Measurements from ENCODE around the gene TSPAN3.
A peak's percentile ranks its signal among the peaks of the same experiment; 100 is the strongest.

The TSPAN3 gene

DNA sequence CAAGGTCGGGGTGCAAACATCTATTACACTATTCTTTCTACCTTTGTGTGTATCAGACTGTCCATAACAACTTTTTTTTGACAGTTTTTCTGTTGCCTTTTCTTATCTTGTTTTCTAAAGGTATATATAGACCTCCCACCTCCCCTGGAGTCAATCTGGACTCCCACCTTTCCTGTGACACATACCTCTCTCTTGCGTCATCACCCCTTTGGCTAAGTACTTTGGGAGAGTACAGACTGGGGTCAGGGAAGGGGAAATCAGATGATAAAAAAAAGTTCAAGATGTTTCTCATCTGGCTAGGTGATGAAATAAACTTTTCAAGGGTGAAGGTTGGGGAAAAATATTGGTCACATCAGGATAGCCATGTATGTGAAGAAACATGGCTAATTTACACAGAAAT lies 17.2 kb downstream of the TSPAN3 start:
- DNase-seq (ENCODE audit: low spot score) = no peak

DNA sequence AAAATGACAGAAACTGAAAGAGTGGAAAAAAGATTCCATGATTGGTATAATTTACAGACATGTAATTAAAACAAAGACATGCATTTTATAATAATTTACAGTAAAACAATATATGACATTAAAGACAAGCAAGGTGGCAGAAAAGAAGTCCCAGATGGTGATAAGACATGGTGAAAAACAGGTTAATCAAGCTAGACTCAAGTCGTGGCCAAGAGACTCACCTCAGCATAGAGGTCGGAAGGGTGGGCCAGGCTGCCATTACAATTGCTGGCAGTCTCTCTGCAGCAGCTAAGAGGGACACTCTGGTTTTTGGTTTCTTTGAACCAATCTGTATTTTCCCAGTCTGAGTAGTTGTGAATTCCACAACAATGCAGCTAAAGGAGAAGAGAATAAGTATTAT lies 18.4 kb downstream of the TSPAN3 start:
- no peak for DNase-seq (ENCODE audit: low spot score)

DNA sequence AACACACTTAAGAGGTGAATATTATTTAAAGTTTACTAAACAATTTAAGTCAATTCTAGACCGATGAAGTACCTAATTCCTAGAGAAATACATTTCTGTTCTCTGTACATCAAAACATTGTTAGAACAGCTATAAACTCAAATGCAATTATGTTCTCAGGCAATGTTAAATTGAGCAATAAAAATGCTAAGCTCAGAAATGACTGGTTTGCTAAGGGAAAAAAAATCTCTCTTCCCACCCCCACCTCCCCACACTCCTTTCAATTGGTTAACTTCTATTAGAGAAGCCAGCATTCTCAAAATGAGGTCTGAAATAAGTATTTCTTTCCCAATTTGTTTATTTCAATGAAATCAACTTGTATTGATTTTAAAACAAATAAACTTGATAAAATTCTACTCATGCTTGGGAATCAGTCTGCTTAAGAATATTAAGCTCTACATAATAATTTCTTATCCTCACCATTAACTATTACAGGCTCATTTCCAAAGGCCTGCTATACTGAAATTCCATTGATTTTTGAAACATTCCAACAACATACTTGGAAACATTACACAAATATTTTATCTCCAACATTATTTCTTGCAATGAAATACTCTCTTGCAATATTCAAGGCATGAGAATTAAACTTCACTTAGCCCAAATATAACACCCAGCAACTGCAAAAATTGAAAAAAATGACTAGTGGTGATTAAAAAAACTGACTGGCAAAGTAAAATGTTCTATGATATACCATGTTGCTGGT lies 22.6 kb downstream of the TSPAN3 start:
- DNase-seq (ENCODE audit: low spot score) = peak; percentile 57

DNA sequence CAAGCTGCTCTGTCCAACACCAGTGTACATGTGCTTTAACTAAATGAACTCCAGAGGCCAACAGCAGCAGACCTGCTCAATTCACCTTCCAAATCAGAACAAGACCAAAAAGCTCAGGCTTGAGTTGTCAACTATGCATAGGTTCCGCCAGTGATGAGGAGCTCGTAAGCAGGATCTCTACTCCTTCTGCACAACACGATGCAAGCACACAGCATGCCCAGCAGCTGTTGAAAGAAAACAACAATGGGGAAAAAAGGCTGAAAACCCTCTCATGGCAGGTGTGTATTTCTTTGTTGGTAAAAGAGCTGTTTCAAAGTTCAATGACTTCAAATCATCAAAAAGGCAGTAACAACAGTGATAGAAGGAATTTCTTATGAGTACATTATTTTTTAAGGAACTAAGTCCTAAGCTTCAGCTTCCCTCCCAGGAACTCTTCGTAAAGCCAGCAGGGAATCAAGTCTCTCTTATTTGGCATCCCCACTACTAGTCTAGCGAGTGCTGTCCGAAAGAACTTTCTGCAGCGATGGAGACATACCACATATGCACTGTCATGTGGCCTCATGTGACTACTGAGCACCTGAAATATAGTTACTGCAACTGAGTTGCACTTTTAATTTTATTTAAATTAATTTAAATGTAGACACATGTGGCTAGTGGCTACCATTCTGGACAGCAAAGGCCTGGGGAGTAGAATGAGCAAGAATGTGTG lies 24.1 kb downstream of the TSPAN3 start:
- no peak for DNase-seq (ENCODE audit: low spot score)

DNA sequence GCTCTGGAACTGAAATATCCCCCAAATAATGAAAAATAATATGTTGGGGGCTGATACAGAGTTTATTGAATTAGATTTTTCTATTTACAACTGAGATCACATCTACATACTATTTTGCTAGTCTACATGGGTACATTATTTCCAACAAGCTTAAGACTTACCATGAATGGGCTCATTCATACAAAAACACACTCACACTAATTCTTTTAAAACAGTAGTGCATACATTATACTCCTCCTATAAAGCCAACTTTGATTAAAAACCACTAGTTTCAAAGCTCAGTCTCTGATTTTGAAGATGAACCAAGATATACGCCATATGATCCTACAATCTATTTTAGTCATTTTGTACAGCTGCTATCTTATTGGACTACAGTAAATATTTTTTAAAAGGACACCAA lies 24.9 kb downstream of the TSPAN3 start:
- no peak for DNase-seq (ENCODE audit: low spot score)

DNA sequence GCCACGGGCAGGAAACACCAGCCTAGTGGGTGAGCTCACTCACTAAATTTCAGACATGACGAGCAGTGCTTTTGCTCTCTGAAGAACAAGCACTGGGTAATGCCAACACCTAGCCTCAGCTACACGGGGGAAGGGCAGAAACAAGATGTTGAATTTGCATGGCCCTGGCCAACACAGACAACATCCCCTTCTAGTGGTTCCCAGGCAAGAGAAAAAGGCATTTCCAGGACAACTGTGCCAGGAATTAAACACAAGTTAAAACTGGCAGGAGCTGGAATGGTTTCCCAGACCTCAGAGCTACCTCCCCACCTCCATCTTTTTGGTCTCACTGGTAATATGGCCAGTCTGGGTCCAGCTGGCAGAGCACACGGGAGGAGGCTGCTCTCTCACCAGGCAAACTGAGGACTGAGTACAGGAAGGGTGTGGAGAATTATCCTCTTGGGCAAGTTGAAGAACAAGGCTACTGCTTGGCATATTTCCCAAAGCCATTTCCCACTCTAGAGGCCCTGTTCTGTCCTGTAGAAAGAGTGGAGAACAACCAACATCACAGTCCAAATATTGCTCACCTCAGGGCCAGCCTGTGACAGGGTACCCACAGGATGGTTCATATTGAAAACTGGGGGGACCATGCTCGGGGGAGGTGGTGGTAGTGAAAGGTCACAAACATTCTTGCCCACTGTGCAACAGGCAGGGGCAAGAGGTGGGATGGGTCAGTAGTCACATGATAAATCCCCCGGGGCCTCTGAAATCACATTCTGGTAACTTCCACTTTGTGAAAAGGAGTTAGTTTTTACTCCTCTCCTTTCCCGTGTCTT lies 26.5 kb downstream of the TSPAN3 start:
- no peak for DNase-seq (ENCODE audit: low spot score)

DNA sequence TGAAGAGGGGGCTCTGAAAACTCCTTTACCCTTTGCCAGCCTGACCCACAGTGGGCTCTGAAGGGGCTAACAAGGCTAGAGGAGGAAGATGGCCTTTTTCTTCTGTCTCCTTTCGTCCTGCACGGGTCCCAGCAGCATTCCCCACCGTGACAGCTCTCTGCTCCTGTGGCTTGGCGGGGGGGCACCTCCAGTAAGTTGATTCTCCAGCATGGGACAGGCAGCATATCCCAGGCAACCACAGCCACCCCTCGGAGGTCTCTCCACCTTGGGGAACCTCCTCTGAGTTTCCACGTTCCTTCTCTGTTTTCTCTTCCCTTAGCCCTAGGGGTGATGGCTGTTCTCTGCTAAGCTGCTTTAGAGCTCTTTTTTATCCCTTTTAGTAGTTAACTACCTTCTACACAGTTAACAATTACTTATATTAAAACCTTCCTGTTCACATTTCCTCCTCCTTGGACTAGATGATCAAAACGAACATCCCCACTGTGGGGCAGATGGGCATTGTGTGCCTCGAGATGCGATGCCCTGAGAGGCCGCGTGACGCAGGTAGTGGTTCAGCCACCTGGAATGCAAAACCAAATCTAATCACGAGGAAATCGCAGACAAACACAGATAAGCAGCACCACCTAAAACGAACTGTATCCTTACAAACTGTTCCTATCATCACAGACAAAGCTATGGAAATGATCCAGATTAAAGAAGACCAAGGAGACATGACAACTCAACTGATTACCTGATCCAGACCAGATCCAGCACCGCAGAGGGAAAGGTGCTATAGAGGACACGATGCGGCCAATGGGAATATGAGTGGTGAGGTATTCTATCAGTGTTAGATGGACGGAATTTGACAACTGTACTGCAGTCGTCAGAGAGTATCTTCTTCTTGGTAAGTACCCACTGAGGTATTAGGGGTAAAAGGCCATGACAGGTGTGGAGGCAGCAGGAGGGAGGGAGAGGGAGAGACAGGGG lies 27.7 kb downstream of the TSPAN3 start:
- no peak for DNase-seq (ENCODE audit: low spot score)

DNA sequence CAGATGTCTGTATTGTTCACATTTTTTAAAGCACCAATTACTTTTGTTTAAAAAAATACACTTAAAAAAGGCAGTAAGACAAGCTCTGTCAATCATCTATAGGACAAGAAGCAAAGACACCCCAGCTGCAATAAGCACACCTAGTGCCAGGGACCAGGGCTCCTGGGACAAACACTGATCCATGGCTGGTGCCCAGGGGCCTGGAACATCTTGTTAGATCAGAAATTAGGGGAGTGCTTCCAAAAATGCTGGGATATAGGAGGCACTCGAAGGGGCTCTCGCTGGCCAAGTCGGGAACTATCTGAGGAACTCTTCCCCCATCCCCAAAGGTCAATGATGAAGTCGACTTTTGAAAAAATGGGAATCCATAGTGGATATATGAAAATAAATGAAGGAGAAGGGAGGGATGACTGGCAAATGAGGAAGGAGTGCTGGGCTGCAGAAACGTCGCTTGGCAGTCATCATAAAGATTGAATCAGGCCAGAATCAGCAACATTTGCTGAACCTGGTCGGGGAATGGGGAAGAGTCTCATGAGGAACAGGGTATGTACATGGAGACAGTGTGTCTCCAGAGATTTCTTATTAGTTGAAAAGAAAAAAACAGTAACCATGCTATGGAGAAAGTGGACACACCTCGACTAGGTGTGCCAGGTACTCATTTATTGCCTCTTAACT lies 28.5 kb downstream of the TSPAN3 start:
- no peak for DNase-seq (ENCODE audit: low spot score)

DNA sequence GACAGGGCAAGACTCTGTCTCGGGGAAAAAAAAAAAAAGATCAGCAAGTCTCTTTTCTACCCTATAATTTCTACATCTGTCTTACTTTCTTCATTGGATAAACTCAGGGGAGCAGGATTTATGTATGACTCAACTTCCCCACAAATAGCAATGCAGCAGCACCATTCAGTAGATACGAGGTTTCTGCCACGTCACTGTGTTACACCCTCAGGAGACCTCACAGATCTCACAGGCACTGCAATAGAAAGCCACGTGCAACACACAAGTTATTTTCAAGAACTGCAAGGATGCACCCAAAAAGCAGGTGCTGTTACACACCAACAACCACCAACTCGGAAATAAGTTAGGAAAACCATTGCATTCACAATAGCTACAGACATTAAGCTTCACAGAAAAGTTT lies 30.2 kb downstream of the TSPAN3 start:
- DNase-seq (ENCODE audit: low spot score) = no peak

DNA sequence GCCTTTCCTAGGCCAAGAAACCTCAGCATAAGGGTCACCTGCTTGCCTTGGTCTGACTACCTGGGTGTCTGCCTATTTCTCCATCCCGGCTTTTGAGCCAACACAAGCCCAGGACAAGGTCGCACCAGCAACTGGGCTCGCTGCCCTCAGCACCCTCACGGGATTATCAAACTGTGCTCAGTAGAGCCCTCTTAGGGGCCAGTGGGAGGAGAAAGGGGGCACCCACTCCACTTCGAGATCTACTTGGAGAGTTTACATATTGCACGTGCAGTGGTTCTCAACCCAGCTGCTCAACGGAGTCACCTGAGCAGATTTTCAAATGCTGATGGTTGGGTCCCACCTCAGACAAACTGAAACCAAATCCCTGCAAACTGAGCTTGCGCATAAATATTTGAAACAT lies 31.1 kb downstream of the TSPAN3 start:
- no peak for DNase-seq (ENCODE audit: low spot score)

DNA sequence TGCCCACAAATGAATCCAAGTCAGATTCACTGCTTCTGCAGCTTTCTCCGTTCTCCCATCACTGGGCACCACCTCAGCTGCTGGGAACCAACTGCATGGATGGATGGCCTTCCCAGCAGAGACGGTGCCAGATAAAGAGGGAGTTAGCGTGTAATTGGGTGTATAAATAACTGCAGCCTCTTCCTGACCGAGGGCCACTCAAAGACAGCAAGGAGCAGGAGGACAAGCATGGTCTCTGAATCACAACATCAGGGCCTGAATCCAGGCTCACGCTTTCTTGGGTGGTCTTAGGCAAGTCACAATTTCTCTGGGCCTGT lies 31.7 kb downstream of the TSPAN3 start:
- no peak for DNase-seq (ENCODE audit: low spot score)

DNA sequence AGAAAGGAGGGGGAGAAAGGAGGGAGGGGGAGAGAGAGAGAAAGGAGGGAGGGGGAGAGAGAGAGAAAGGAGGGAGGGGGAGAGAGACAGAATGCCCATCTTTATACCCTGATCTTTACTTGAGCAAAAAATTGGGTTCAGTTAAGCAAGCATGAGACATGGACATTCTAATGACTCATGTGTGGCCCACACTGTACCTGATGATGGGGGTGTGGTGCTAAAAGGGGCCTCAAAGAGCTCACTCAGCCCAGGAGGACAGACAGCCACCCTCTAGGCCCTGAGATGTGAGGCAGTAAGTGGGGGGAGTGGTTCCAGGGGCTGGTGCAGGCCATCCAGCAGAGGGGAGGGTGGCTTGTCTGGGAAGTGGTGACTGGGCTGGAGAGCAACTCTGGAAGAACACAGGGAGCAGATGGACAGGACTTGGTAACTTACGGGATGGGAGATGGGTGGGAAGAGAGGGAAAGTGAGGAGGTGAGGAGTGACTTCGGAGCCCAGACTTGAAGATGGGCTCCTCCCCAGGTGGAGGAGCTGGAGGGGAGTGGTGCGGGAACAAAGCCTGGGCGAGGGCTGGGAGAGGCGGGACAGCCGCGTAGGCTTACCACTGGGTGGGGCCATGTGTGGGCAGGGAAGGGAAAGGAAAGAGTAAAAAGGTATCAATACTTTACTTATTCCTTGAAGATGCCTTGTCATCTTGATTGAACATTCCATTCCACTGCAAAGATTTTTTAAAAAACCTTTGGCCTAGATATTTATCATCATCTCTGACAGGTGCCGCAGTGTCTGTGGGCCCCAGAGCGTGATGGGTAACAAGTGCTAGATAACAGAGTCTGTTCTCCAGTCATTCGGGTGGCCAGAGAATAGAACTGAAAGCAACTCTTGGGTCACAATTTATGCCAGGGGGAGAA lies 32.3 kb downstream of the TSPAN3 start:
- no peak for DNase-seq (ENCODE audit: low spot score)

DNA sequence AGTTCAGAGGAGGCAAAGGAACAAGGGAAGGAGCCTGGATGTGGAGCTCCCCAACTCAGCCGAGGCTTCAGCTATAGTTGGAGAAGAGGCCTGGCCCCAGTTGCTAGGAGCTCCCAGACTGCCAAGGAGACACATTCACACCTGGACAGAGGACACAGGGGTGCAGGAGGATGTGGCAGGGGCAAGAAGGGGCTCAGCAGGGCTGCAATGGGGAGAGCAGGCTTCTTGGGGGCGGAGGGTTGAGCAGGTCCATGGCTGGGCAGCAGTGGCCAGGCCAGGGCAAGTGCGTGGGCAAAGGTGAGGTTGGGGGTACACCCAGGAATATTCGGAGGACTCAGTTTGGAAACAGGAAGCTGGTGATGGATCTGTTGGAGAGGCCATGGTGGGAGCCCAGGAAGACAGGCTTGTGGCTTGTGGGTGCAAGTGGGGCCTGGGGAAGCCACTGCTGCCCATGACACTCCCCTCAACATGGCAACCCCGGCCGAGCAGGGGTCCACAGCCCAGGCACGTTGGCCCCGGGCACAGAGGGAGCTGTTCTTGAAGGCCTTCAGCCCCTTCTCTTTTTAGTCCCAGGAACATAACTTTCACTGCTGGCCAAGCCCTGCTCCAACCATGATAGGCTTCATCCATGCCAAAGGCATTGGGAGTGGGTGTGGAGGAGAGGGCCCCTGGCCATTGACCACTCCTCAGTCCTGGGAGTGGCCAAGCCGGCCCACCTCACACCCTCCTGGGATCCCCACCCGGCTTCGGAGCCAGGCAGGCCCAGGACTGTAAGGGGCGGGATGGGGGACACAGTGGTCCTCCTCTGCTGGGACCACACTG lies 33.3 kb downstream of the TSPAN3 start:
- DNase-seq (ENCODE audit: low spot score) = no peak

DNA sequence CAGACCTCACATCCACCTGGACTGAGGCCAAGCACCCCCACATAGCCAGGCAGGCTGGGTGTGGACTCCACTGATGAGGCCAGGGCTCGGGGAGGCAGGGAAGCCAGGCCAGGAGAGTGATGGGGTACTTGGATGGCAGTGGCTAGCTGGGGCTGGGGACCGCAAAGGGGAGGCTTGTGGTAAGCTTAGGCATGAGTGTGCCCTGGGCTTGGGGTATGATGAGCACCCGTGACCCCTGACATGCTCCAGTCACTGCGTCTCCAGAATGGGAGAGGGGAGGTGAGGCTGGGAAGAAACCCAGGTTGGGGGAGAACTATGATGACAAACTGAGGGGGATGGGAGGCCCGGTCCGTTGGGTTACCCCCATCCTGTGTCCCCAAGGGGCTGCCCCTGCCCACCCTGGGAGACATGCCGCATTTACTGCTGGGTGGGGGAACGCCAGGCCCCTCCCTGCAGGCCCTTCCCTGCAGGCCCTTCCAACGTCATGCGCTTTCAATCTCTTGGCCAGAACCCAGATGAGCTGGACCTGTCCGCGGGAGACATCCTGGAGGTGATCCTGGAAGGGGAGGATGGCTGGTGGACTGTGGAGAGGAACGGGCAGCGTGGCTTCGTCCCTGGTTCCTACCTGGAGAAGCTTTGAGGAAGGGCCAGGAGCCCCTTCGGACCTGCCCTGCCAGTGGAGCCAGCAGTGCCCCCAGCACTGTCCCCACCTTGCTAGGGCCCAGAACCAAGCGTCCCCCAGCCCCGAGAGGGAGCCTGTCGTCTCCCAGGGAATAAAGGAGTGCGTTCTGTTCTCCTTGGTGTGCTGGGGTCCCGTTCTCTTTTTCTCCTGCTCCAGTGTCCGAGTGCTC lies 34.1 kb downstream of the TSPAN3 start:
- DNase-seq (ENCODE audit: low spot score) = no peak

DNA sequence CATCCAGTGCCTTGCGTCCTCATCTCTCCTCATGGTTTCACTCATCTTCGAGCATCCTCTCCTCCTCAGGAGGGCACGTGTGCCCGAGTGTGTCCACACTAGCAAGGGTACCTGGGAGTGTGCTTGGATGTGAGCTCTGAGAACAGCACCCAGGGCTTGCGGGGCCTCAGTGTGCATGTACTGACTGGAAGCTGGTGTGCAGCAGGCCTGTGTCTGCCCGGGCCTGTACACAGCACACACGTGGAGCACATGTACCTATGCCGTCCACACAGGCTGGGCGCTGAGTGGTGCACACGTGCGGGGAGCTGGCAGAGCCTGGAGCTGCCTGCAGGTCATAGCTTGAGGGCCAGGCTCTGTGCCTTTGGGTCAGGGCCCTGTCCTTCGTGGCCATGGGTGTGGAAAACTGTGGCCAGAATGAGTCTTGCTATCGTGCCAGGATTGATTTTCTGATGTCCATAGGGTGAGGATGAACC lies 34.9 kb downstream of the TSPAN3 start:
- no peak for DNase-seq (ENCODE audit: low spot score)

DNA sequence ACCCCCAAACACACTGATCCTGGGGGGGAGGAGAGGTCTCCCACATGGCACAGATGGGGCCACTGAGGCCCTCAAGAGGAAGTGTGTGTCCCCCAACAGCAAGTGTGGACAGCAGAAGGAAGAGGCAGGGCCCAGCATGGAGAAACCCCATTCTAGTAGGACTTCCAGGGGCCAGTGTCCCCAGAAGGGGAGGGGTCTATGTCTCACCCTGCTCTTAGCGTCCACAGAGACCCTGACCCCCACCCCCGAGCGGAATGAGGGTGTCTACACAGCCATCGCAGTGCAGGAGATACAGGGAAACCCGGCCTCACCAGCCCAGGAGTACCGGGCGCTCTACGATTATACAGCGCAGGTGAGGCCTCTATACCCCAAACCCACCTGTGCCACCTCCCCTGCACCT lies 35.3 kb downstream of the TSPAN3 start:
- no peak for DNase-seq (ENCODE audit: low spot score)

DNA sequence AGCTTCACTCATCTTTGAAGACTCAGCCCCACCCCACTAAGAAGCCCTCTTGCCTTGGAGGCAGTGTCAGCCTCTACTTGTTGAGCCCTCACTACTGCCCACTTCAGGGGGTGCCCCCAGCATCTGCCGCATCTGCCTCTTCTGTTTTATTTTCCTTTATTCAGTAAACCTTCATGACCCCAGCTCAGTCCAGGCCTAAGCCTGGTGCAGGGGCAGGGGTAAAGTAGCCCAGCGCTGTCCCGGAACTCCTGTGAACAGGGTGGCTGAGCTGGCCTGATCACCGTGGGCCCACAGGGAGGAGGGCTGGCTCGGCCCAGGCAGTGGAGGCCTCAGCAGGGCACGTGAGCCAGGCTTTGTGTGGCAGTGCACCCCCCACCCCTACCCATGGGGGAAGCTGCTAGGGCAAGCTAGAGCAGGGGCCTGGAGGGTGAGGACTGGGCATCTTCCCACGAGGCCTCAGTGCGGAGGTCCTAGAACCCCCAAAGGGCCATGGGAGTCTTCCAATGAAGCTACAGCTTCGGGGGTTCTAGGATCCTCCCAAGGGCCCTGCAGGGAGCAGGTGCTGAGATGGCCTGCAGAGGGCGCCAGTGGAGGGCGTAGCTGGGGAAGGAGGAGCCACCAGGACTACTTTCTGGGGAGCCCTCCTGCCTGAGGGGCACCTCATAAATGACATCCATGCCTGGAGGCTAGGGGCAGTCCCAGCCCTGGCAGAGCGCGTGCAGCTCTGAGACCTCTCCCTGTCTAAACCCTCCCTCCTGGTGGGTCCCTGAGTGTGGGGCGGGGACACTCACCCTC lies 36.0 kb downstream of the TSPAN3 start:
- no peak for DNase-seq (ENCODE audit: low spot score)

Data from hepatic stellate cell (primary cell).